PC-3 (cell line): ENCODE measurements around the gene EFNB3.

Experiments used
- EZH2 ChIP-seq: fragments of 300-600 bp; sonication (generic); IDR thresholded peaks from one replicate; pipeline ENCODE4 v1.6.1; 2017; ENCODE audit warnings: antibody characterized with exemption, mild to moderate bottlenecking, low read length; ENCODE audit not compliant: unreplicated experiment
- EZH2phosphoT487 ChIP-seq: fragments of 300-600 bp; sonication (generic); IDR thresholded peaks from 2 replicates; pipeline ENCODE4 v1.6.1; 2018; ENCODE audit warnings: mild to moderate bottlenecking, antibody characterized with exemption, low read length, borderline replicate concordance
- TF ChIP-seq, protein P1 (sequence below): fragments of 300-600 bp; sonication (generic); conservative IDR thresholded peaks from 2 replicates; pipeline ENCODE4 v1.5.1; 2017; ENCODE audit warnings: antibody characterized with exemption, low read depth, mild to moderate bottlenecking, low read length

DNA sequence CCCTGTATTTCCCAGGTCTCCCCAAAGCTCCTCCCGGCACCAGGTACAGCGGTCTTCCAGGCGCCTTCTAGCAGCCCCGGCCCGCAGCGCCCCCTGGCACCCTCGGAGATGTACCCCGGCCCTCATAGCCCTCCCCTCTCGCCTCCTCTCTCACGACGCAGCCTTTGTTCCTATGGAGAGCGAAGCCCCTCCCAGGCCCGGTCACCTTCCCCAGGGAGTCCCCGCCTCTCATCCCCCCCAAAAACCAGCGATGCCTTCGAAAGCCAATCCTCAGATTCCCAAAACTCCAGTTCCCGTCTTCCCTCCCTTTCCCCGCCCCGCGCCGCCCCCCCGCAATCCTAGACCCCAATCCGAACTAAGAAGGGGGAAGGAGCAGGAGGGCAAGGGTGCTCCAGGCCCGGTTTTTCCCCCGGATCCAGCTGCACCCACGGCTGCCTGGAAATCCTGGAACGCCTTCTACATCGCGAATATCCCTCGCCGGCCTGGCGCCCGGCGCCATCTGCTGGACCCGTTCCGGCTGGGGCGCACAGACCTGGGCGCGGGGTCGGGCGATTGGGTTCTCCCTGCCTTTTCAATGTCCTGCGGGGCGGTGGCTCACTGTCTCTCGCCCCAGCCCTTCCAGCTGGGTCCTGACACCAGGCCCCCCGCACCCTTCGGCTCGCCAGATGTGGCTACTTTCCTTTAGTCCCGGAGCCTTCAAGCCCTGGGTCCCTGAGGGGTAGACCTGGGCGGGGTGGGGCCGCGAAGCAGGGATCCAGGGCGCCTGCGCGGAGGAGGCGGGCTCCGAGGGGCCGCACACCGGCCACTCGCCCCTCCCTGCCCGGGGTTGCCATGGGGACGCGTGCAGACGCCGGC is 12.1 kb downstream of the EFNB3 start, which contains the start of gene DNAH2:
- TF ChIP-seq, protein P1, sequence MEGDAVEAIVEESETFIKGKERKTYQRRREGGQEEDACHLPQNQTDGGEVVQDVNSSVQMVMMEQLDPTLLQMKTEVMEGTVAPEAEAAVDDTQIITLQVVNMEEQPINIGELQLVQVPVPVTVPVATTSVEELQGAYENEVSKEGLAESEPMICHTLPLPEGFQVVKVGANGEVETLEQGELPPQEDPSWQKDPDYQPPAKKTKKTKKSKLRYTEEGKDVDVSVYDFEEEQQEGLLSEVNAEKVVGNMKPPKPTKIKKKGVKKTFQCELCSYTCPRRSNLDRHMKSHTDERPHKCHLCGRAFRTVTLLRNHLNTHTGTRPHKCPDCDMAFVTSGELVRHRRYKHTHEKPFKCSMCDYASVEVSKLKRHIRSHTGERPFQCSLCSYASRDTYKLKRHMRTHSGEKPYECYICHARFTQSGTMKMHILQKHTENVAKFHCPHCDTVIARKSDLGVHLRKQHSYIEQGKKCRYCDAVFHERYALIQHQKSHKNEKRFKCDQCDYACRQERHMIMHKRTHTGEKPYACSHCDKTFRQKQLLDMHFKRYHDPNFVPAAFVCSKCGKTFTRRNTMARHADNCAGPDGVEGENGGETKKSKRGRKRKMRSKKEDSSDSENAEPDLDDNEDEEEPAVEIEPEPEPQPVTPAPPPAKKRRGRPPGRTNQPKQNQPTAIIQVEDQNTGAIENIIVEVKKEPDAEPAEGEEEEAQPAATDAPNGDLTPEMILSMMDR = peak; percentile 53
- TF ChIP-seq EZH2phosphoT487 (no peak), EZH2 (no peak)
